ENCODE measurements around the gene KRT32.
"Not testable (repeated sequence)": the region's sequence is repeated elsewhere in the genome, so short reads cannot be mapped to it uniquely, and the experiment has no call there.

Gene KRT32

GRCh38 chr17:41433586-41433985 is 33.6 kb downstream of the KRT32 start:
- no peaks in the 10 kb centered on the region for H3K79me2 ChIP-seq
- H3K9me3 ChIP-seq (ENCODE audit: control insufficient read depth, low read length): no peaks in the 10 kb centered on the region
- no peak overlapping the region for H2AFZ ChIP-seq
- H3K4me1 ChIP-seq: no peaks in the 10 kb centered on the region
- no peak overlapping the region for H3K9ac ChIP-seq
- no peaks in the 10 kb centered on the region for H3K27me3 ChIP-seq (ENCODE audit: control insufficient read depth, insufficient read depth, low read length)
- no peak for TF ChIP-seq CTCF (IDR thresholded peaks at IDR 0.05)
- H3K4me2 ChIP-seq (ENCODE audit: low read length): no peak overlapping the region
- H3K36me3 ChIP-seq (ENCODE audit: control insufficient read depth, insufficient read depth, low read length): no peaks in the 10 kb centered on the region
- H3K4me3 ChIP-seq (ENCODE audit: low read depth, low read length): no peak overlapping the region
- no peak overlapping the region for H3K27ac ChIP-seq

GRCh38 chr17:41430376-41430775 is 36.8 kb downstream of the KRT32 start:
- not testable (repeated sequence) for H3K27me3 ChIP-seq (ENCODE audit: control insufficient read depth, insufficient read depth, low read length); H2AFZ ChIP-seq; H3K36me3 ChIP-seq (ENCODE audit: control insufficient read depth, insufficient read depth, low read length)

GRCh38 chr17:41429667-41430066 is 37.5 kb downstream of the KRT32 start:
- Histone ChIP-seq H3K9ac (no peak overlapping the region), H2AFZ (no peak overlapping the region), H3K4me3 (ENCODE audit: low read depth, low read length) (no peak overlapping the region), H3K27me3 (ENCODE audit: control insufficient read depth, insufficient read depth, low read length) (no peaks in the 10 kb centered on the region), H3K79me2 (no peaks in the 10 kb centered on the region), H3K36me3 (ENCODE audit: control insufficient read depth, insufficient read depth, low read length) (no peaks in the 10 kb centered on the region), H3K4me2 (ENCODE audit: low read length) (no peak overlapping the region), H3K9me3 (ENCODE audit: control insufficient read depth, low read length) (no peaks in the 10 kb centered on the region), H3K27ac (no peak overlapping the region), H3K4me1 (no peaks in the 10 kb centered on the region)
- no peak for TF ChIP-seq CTCF (IDR thresholded peaks at IDR 0.05)

More at GRCh38 chr17:41430376-41430775, 36.8 kb downstream of the KRT32 start:
- not testable (repeated sequence) for H3K9ac ChIP-seq; H3K79me2 ChIP-seq; H3K4me1 ChIP-seq; H3K4me3 ChIP-seq (ENCODE audit: low read depth, low read length); H3K27ac ChIP-seq; H3K9me3 ChIP-seq (ENCODE audit: control insufficient read depth, low read length); H3K4me2 ChIP-seq (ENCODE audit: low read length)

- Histone ChIP-seq H3K9me3 (ENCODE audit: control insufficient read depth, low read length) (no peaks in the 10 kb centered on the region), H2AFZ (no peak overlapping the region), H3K79me2 (no peaks in the 10 kb centered on the region), H3K27ac (no peak overlapping the region), H3K9ac (no peak overlapping the region), H3K4me3 (ENCODE audit: low read depth, low read length) (no peak overlapping the region), H3K4me2 (ENCODE audit: low read length) (no peak overlapping the region), H3K36me3 (ENCODE audit: control insufficient read depth, insufficient read depth, low read length) (no peaks in the 10 kb centered on the region), H3K4me1 (no peaks in the 10 kb centered on the region), H3K27me3 (ENCODE audit: control insufficient read depth, insufficient read depth, low read length) (no peaks in the 10 kb centered on the region)
- TF ChIP-seq CTCF (IDR thresholded peaks at IDR 0.05): no peak
Observed at GRCh38 chr17:41428591-41429291, 38.4 kb downstream of the KRT32 start.

- no peak within 1 kb of the TSS for H3K9ac ChIP-seq
- H3K79me2 ChIP-seq: no peaks in the 10 kb centered on the region
- no peak within 1 kb of the TSS for H2AFZ ChIP-seq
- H3K36me3 ChIP-seq (ENCODE audit: control insufficient read depth, insufficient read depth, low read length): no peaks in the 10 kb centered on the region
- no peak within 1 kb of the TSS for H3K4me3 ChIP-seq (ENCODE audit: low read depth, low read length)
- H3K4me2 ChIP-seq (ENCODE audit: low read length): no peak within 1 kb of the TSS
- no peaks in the 10 kb centered on the region for H3K9me3 ChIP-seq (ENCODE audit: control insufficient read depth, low read length)
- H3K27ac ChIP-seq: no peak within 1 kb of the TSS
- no peak for TF ChIP-seq CTCF (IDR thresholded peaks at IDR 0.05)
- H3K27me3 ChIP-seq (ENCODE audit: control insufficient read depth, insufficient read depth, low read length): no peaks in the 10 kb centered on the region
- H3K4me1 ChIP-seq: no peaks in the 10 kb centered on the region
Observed at GRCh38 chr17:41424111-41424635, 43.0 kb downstream of the KRT32 start, which contains the start of gene KRT37. TSS of gene KRT37 (minus strand) at chr17:41424585. CDS start at chr17:41424523, 62 bp downstream.

- not testable (repeated sequence) for H3K4me3 ChIP-seq (ENCODE audit: low read depth, low read length); H3K9me3 ChIP-seq (ENCODE audit: control insufficient read depth, low read length); H3K36me3 ChIP-seq (ENCODE audit: control insufficient read depth, insufficient read depth, low read length); H3K79me2 ChIP-seq; H2AFZ ChIP-seq; H3K4me1 ChIP-seq; H3K9ac ChIP-seq; H3K4me2 ChIP-seq (ENCODE audit: low read length); H3K27me3 ChIP-seq (ENCODE audit: control insufficient read depth, insufficient read depth, low read length); H3K27ac ChIP-seq
Observed at GRCh38 chr17:41422586-41422985, 44.6 kb downstream of the KRT32 start.
